GM23248 (cell line): Measurements from ENCODE around the gene CNKSR3. TPM values are rescaled to one million over a fixed set of nuclear protein-coding genes. Genes with fewer than 3 reads are reported as not detected.

ENCODE experiments used
- DNase-seq: peaks from one replicate; pipeline ENCODE4 v3.0.0-alpha.2; 2015
- H2AFZ ChIP-seq: fragments of 200-600 bp; sonication (generic); 2 replicates; pipeline ENCODE4 v1.6.1; 2016; ENCODE audit warnings: antibody characterized with exemption
- H3F3A ChIP-seq: fragments of 200-600 bp; sonication (generic); 2 replicates; pipeline ENCODE4 v1.6.1; 2016; ENCODE audit warnings: mild to moderate bottlenecking, antibody characterized with exemption, mixed run types; ENCODE audit not compliant: insufficient read depth
- H3K27ac ChIP-seq: fragments of 200-600 bp; sonication (generic); 2 replicates; pipeline ENCODE4 v1.5.1; 2016; ENCODE audit warnings: mild to moderate bottlenecking
- H3K27me3 ChIP-seq: fragments of 200-600 bp; sonication (generic); replicated peaks from 2 replicates; pipeline ENCODE4 v1.6.1; 2016; ENCODE audit warnings: mild to moderate bottlenecking; ENCODE audit not compliant: insufficient read depth
- H3K36me3 ChIP-seq: fragments of 200-600 bp; sonication (generic); 2 replicates; pipeline ENCODE4 v1.6.1; 2016; ENCODE audit warnings: low read depth, mild to moderate bottlenecking
- H3K4me1 ChIP-seq: fragments of 200-600 bp; sonication (generic); 2 replicates; pipeline ENCODE4 v1.6.1; 2016; ENCODE audit warnings: mild to moderate bottlenecking; ENCODE audit not compliant: insufficient read depth
- H3K4me2 ChIP-seq: fragments of 200-600 bp; sonication (generic); one replicate; pipeline ENCODE4 v1.6.1; 2016; ENCODE audit warnings: mild to moderate bottlenecking; ENCODE audit not compliant: unreplicated experiment
- H3K4me3 ChIP-seq: fragments of 200-600 bp; sonication (generic); 2 replicates; pipeline ENCODE4 v1.5.1; 2016; ENCODE audit warnings: mild to moderate bottlenecking
- H3K79me2 ChIP-seq: fragments of 200-600 bp; sonication (generic); 2 replicates; pipeline ENCODE4 v1.6.1; 2016; ENCODE audit warnings: mild to moderate bottlenecking; ENCODE audit not compliant: insufficient read depth
- H3K9ac ChIP-seq: fragments of 200-600 bp; sonication (generic); 2 replicates; pipeline ENCODE4 v1.6.1; 2016; ENCODE audit warnings: mild to moderate bottlenecking
- H3K9me2 ChIP-seq: fragments of 200-600 bp; sonication (generic); 2 replicates; pipeline ENCODE4 v1.6.1; 2016; ENCODE audit warnings: mixed run types, mild to moderate bottlenecking, moderate library complexity; ENCODE audit not compliant: insufficient read depth
- H3K9me3 ChIP-seq: fragments of 200-600 bp; sonication (generic); one replicate; pipeline ENCODE4 v1.6.1; 2017; ENCODE audit warnings: low read depth
- H4K20me1 ChIP-seq: fragments of 200-600 bp; sonication (generic); 2 replicates; pipeline ENCODE4 v1.6.0; 2016; ENCODE audit not compliant: insufficient read depth
- EZH2 ChIP-seq: fragments of 200-600 bp; sonication (generic); IDR thresholded peaks from 2 replicates; pipeline ENCODE4 v1.6.1; 2018; ENCODE audit warnings: antibody characterized with exemption, mild to moderate bottlenecking; ENCODE audit not compliant: insufficient read depth, poor library complexity, severe bottlenecking
- EZH2phosphoT487 ChIP-seq: fragments of 200-600 bp; sonication (generic); IDR thresholded peaks from 2 replicates; pipeline ENCODE4 v1.6.1; 2018; ENCODE audit warnings: antibody characterized with exemption, moderate library complexity, mild to moderate bottlenecking, low read depth; ENCODE audit not compliant: insufficient read depth
- WGBS, 2 experiments: methylation state at CpG; one replicate each; pipeline ENCODE4 v1.1.6; 2015 to 2017; ENCODE audit warnings: low lambda C conversion rate in 2 of 2, low coverage in 1 of 2; ENCODE audit errors: missing lambda C conversion rate in 2 of 2; 5-methylcytosine and 5-hydroxymethylcytosine counted together
- in situ Hi-C: fragments of 300-500 bp; cut with MboI; formaldehyde crosslinking; loops from 2 replicates; pipeline ENCODE4 v1.15.0; 2020
- polyA plus RNA-seq: library from polyadenylated mRNA; unstranded; fragments of >200 nt; fragmentation: Nextera tagmentation; extraction: Ambion mirVana; gene quantifications from 2 replicates; pipeline ENCODE4 v1.2.1, GENCODE V29; 2016
- total RNA-seq: library from RNA; depleted of rRNA; stranded (reverse); fragments of >200 nt; shearing (Covaris generic); gene quantifications from 2 replicates; pipeline ENCODE4 v1.2.3, GENCODE V29; 2014

The CNKSR3 gene
- total and polyA plus RNA-seq, 2 experiments from 2014 or later, result 1.7 to 1.9 TPM

DNA sequence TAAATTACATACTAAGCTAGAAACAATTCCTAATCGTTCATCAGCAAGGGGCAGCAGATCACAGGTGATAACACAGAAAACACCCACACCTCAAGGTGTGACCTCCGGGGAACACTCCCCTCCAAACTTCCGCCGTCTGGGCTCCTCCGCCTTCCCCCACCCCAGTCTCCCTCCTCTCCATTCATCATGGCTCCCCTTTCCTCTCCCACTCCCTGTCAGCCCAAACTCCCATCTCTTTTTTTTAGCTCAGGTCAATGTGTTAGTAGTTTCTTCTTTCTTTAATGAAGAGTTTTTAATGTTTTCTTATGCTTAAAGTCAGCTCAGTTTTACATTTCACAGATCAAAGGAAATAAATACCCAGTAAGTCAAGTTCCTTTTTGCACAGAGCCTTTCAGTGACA lies 20.7 kb downstream of the CNKSR3 start:
- Histone ChIP-seq H2AFZ (no peak overlapping the region), H3K4me3 (no peak overlapping the region), H3K9me2 (no peaks in the 10 kb centered on the region), H3K36me3 (no peaks in the 10 kb centered on the region), H3F3A (peaks cover 23% of the 10 kb centered on the region), H3K9me3 (no peaks in the 10 kb centered on the region), H3K4me1 (peaks cover 39% of the 10 kb centered on the region), H3K4me2 (no peak overlapping the region), H3K27me3 (no peaks in the 10 kb centered on the region), H3K79me2 (peaks cover 6% of the 10 kb centered on the region; the same call in 1 of the 2 replicates), H4K20me1 (no peaks in the 10 kb centered on the region), H3K9ac (no peak overlapping the region), H3K27ac (no peak overlapping the region)
- DNase-seq, result no peak
- in situ Hi-C loops, result no loop called here
- TF ChIP-seq EZH2, result no peak
- no peak for TF ChIP-seq EZH2phosphoT487
- WGBS, 2 experiments, result 97 to 98% methylated on average over 5 of the region's 5 CpGs

DNA sequence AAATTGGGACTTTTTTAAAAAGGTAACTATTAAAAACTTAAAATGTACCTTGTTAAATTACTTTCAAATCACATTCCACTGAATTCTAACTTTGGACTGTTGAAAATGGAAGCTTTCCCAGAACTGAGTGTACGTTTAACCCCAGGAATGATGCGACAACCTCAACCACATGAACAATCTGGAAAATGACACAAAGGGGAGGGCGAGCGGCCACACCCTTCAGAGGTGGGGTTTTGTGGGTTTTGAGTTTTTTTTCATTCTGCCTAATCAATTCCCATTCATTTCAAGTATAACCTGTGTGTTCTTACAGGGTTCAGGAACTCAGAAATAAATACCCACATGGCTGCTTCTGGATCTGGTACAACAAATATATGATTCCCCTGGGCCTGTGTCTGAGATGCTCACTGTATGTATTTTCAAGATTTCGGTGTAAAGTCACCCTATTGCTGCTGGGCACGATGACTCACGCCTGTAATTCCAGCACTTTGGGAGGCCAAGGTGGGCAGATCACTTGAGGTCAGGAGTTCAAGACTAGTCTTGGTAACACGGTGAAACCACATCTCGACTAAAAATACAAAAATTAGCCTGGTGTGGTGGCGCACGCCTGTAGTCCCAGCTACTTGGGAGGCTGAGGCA lies 21.6 kb downstream of the CNKSR3 start:
- H3K9me3 ChIP-seq, result no peaks in the 10 kb centered on the region
- peak overlapping the region; percentile 50 for H3K4me3 ChIP-seq
- H3K4me1 ChIP-seq, result peaks cover 40% of the 10 kb centered on the region
- no peaks in the 10 kb centered on the region for H4K20me1 ChIP-seq
- peak overlapping the region; percentile 18; the same call in 1 of the 2 replicates for H2AFZ ChIP-seq
- peak overlapping the region; percentile 64 for H3K4me2 ChIP-seq
- peak; percentile 81 for DNase-seq
- no peaks in the 10 kb centered on the region for H3K36me3 ChIP-seq
- H3K9ac ChIP-seq, result peak overlapping the region; percentile 56
- H3K27ac ChIP-seq, result peak overlapping the region; percentile 79
- WGBS, 2 experiments, result 81 to 85% methylated on average over 11 of the region's 11 CpGs
- in situ Hi-C loops, result no loop called here
- H3K27me3 ChIP-seq, result no peaks in the 10 kb centered on the region
- H3K79me2 ChIP-seq, result peaks cover 3% of the 10 kb centered on the region; the same call in 1 of the 2 replicates
- peaks cover 23% of the 10 kb centered on the region for H3F3A ChIP-seq
- H3K9me2 ChIP-seq, result no peaks in the 10 kb centered on the region
- TF ChIP-seq EZH2 (no peak), EZH2phosphoT487 (no peak)

DNA sequence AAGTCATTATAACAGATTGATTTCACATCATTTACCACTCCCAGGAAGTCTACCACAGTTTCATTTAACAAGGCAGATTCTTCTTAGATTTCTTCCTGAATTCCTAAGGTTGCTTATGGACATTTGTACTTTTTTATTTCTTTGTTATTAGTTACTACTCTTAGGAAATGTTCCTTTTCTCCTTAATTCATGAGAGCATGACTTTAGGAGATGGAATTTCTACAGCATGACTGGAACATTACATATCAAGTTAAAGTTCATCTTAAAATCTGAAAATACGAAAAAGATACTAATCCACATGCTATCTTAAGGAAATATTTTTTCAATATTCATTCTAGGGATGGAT lies 22.3 kb downstream of the CNKSR3 start:
- Histone ChIP-seq H3K4me3 (peak overlapping the region; percentile 50), H3K4me2 (peak overlapping the region; percentile 64), H3K27me3 (no peaks in the 10 kb centered on the region), H3K4me1 (peaks cover 40% of the 10 kb centered on the region), H3K9ac (peak overlapping the region; percentile 56), H3K27ac (peak overlapping the region; percentile 79), H2AFZ (peak overlapping the region; percentile 18; the same call in 1 of the 2 replicates), H3F3A (peaks cover 23% of the 10 kb centered on the region), H3K9me3 (no peaks in the 10 kb centered on the region), H3K9me2 (no peaks in the 10 kb centered on the region), H3K36me3 (no peaks in the 10 kb centered on the region), H4K20me1 (no peaks in the 10 kb centered on the region), H3K79me2 (peaks cover 3% of the 10 kb centered on the region; the same call in 1 of the 2 replicates)
- peak; percentile 60 for DNase-seq
- no peak for TF ChIP-seq EZH2
- no peak for TF ChIP-seq EZH2phosphoT487
- in situ Hi-C loops, result no loop called here
- WGBS, 2 experiments, result 55 to 65% methylated on average over 1 of the region's 1 CpG

DNA sequence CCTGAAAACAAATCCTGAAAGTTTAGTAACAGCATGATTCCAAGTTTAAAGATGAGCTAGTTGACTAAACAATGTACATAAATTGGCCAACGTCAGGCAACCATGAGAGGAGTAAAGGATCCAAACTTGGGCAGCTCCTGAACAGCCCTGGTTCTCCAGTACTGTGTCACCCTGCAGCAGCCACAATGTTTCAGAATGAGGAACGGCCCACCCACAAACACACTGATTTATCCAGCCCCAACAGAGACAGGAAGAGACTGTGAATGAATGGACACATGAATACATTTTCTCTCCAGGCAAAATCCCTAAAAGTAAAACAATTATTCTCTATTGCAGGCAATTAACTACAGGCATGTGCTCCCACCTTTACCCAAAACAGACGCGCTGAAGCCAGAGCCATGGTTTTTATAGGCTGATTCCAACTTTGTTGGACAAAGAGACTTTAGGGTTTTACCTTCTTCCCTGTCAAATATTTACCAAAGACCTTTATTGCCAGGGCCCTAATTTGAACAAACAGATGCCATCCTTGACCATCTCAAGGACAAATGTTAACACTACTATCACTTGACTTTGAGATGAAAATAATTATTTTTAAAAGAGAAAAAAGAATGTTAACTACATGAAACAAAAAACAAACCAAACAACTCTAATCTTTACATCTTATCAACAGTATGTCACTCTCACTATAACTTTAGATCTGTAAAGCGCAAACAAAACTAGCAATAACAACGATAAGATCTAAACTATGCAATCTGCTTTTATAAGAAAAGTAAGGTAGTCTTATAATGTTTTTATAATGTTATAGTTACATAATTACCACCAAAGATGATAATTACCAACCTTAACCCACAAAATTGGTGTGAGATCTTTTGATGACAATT lies 22.9 kb downstream of the CNKSR3 start:
- peak overlapping the region; percentile 79 for H3K27ac ChIP-seq
- in situ Hi-C loops, result no loop called here
- H3K4me2 ChIP-seq, result peak overlapping the region; percentile 64
- H3K4me3 ChIP-seq, result 0 out of 2 replicates have a peak overlapping the region, but pooled peaks have one; percentile 0
- H3K9me3 ChIP-seq, result no peaks in the 10 kb centered on the region
- peaks cover 3% of the 10 kb centered on the region; the same call in 1 of the 2 replicates for H3K79me2 ChIP-seq
- TF ChIP-seq EZH2 (no peak), EZH2phosphoT487 (no peak)
- 0 out of 2 replicates have a peak overlapping the region, but pooled peaks have one; percentile 18 for H2AFZ ChIP-seq
- peaks cover 40% of the 10 kb centered on the region for H3K4me1 ChIP-seq
- H3F3A ChIP-seq, result peaks cover 23% of the 10 kb centered on the region
- no peaks in the 10 kb centered on the region for H3K9me2 ChIP-seq
- H3K27me3 ChIP-seq, result no peaks in the 10 kb centered on the region
- 95 to 99% methylated on average over 6 of the region's 6 CpGs for WGBS, 2 experiments
- no peak for DNase-seq
- H4K20me1 ChIP-seq, result no peaks in the 10 kb centered on the region
- H3K9ac ChIP-seq, result peak overlapping the region; percentile 56; the same call in 1 of the 2 replicates
- no peaks in the 10 kb centered on the region for H3K36me3 ChIP-seq
